Measurements from ENCODE around the gene EIF3B. TPM values are rescaled to one million over a fixed set of nuclear protein-coding genes. Genes with fewer than 3 reads are reported as not detected.
"Not testable (repeated sequence)": the region's sequence is repeated elsewhere in the genome, so short reads cannot be mapped to it uniquely, and the experiment has no call there.

Gene EIF3B
- total RNA-seq, 1 experiment from 2014 or later: 364 TPM

GRCh38 chr7:2381881-2382509 is 27.4 kb downstream of the EIF3B start:
- no peak overlapping the region for H3K4me3 ChIP-seq (ENCODE audit: low read depth, low read length, poor library complexity, severe bottlenecking)
- H3K27ac ChIP-seq (ENCODE audit: low read depth, low read length, poor library complexity, severe bottlenecking): no peak overlapping the region
- no peak for DNase-seq (ENCODE audit: low spot score)
- no peaks in the 10 kb centered on the region for H3K4me1 ChIP-seq (ENCODE audit: insufficient read depth, low read length, poor library complexity, severe bottlenecking)
- no TSS peak for BruUV-seq (replicated peaks)
- H3K27me3 ChIP-seq (replicated peaks; ENCODE audit: insufficient read depth, low read depth, low read length, poor library complexity): no peaks in the 10 kb centered on the region
- ChIA-PET POLR2A (ENCODE audit: low non-redundant PET) (no interaction called here), CTCF (no interaction called here)
- no peaks in the 10 kb centered on the region for H3K9me3 ChIP-seq (ENCODE audit: low read depth, low read length, poor library complexity, severe bottlenecking)
- TF ChIP-seq EZH2 (IDR thresholded peaks at IDR 0.05; ENCODE audit: borderline replicate concordance, low read depth, low read length, poor library complexity, severe bottlenecking): no peak
- TF ChIP-seq CTCF (conservative IDR thresholded peaks at IDR 0.05; ENCODE audit: low read depth, low read length): no peak
- intact Hi-C loops (cut with micrococcal nuclease; ENCODE audit: unreplicated experiment): no loop called here
- H3K36me3 ChIP-seq (ENCODE audit: insufficient read depth, low read length, poor library complexity, severe bottlenecking): peaks cover 42% of the 10 kb centered on the region

GRCh38 chr7:2383543-2384274 is 29.1 kb downstream of the EIF3B start:
- ChIA-PET POLR2A (ENCODE audit: low non-redundant PET) (no interaction called here), CTCF (interaction anchor here (0.6 kb wide), 1 partner anchor 13 kb away, joined by 4 read pairs; no protein-coding TSS in a partner anchor)
- Histone ChIP-seq H3K27ac (ENCODE audit: low read depth, low read length, poor library complexity, severe bottlenecking) (no peak overlapping the region), H3K4me1 (ENCODE audit: insufficient read depth, low read length, poor library complexity, severe bottlenecking) (no peaks in the 10 kb centered on the region), H3K4me3 (ENCODE audit: low read depth, low read length, poor library complexity, severe bottlenecking) (no peak overlapping the region), H3K27me3 (replicated peaks; ENCODE audit: insufficient read depth, low read depth, low read length, poor library complexity) (no peaks in the 10 kb centered on the region), H3K36me3 (ENCODE audit: insufficient read depth, low read length, poor library complexity, severe bottlenecking) (peaks cover 36% of the 10 kb centered on the region), H3K9me3 (ENCODE audit: low read depth, low read length, poor library complexity, severe bottlenecking) (no peaks in the 10 kb centered on the region)
- DNase-seq (ENCODE audit: low spot score): no peak
- BruUV-seq (replicated peaks): no TSS peak
- intact Hi-C loops (cut with micrococcal nuclease; ENCODE audit: unreplicated experiment): no loop called here
- TF ChIP-seq CTCF (conservative IDR thresholded peaks at IDR 0.05; ENCODE audit: low read depth, low read length) (no peak), EZH2 (IDR thresholded peaks at IDR 0.05; ENCODE audit: borderline replicate concordance, low read depth, low read length, poor library complexity, severe bottlenecking) (no peak)

- no TSS peak for BruUV-seq (replicated peaks)
- ChIA-PET POLR2A (ENCODE audit: low non-redundant PET) (no interaction called here), CTCF (interaction anchor here (0.6 kb wide), 1 partner anchor 12 kb away, joined by 4 read pairs; no protein-coding TSS in a partner anchor)
- no peak for DNase-seq (ENCODE audit: low spot score)
- Histone ChIP-seq H3K4me1 (ENCODE audit: insufficient read depth, low read length, poor library complexity, severe bottlenecking) (no peaks in the 10 kb centered on the region), H3K9me3 (ENCODE audit: low read depth, low read length, poor library complexity, severe bottlenecking) (no peaks in the 10 kb centered on the region), H3K27me3 (replicated peaks; ENCODE audit: insufficient read depth, low read depth, low read length, poor library complexity) (no peaks in the 10 kb centered on the region), H3K4me3 (ENCODE audit: low read depth, low read length, poor library complexity, severe bottlenecking) (no peak overlapping the region), H3K27ac (ENCODE audit: low read depth, low read length, poor library complexity, severe bottlenecking) (no peak overlapping the region), H3K36me3 (ENCODE audit: insufficient read depth, low read length, poor library complexity, severe bottlenecking) (peaks cover 27% of the 10 kb centered on the region)
- intact Hi-C loops (cut with micrococcal nuclease; ENCODE audit: unreplicated experiment): no loop called here
- TF ChIP-seq CTCF (conservative IDR thresholded peaks at IDR 0.05; ENCODE audit: low read depth, low read length) (no peak), EZH2 (IDR thresholded peaks at IDR 0.05; ENCODE audit: borderline replicate concordance, low read depth, low read length, poor library complexity, severe bottlenecking) (no peak)
Observed at GRCh38 chr7:2384354-2385243, 30.0 kb downstream of the EIF3B start.

GRCh38 chr7:2386122-2386521 is 31.5 kb downstream of the EIF3B start:
- BruUV-seq (replicated peaks); intact Hi-C loops (cut with micrococcal nuclease; ENCODE audit: unreplicated experiment); H3K27ac ChIP-seq (ENCODE audit: low read depth, low read length, poor library complexity, severe bottlenecking); H3K9me3 ChIP-seq (ENCODE audit: low read depth, low read length, poor library complexity, severe bottlenecking); H3K4me1 ChIP-seq (ENCODE audit: insufficient read depth, low read length, poor library complexity, severe bottlenecking); CTCF ChIA-PET; DNase-seq (ENCODE audit: low spot score); POLR2A ChIA-PET (ENCODE audit: low non-redundant PET); H3K27me3 ChIP-seq (replicated peaks; ENCODE audit: insufficient read depth, low read depth, low read length, poor library complexity); H3K4me3 ChIP-seq (ENCODE audit: low read depth, low read length, poor library complexity, severe bottlenecking): not testable (repeated sequence)
- peaks cover 13% of the 10 kb centered on the region for H3K36me3 ChIP-seq (ENCODE audit: insufficient read depth, low read length, poor library complexity, severe bottlenecking)
